ENCODE data around the gene RAB1A. TPM values are rescaled to one million over a fixed set of nuclear protein-coding genes. Genes with fewer than 3 reads are reported as not detected.

The RAB1A gene
- total and polyA plus RNA-seq, 4 donors: 104 to 159 (median 136) TPM

DNA sequence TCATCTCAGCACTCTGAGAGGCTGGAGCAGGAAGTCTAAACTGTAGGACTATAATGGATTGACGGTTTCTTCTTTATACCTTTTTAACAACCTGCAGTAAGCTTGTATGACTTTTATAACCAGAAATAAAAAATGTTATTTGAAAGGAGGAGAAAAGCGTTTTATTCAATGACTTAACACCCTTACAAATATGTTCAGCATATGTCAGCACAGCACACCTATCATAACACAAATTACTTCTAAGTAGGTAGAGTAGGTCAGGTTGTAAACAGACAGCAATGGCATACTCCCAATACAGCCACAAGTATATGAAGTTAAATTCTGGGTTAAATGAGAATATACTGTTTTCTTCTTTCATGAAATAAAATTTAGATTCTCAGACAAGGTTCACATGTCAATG, 16.1 kb downstream of the RAB1A start:
- H3K4me1 ChIP-seq (ENCODE audit: control insufficient read depth in 5 of 5, insufficient read depth in 5 of 5, low read length in 5 of 5): peaks cover 0 to 21% (median 3%) of the 10 kb centered on the region in 5 donors

GRCh38 chr2:65113229-65113628, 16.7 kb downstream of the RAB1A start:
- 98% methylated on average over 4 of the region's 4 CpGs for WGBS, 2 donors
- no peaks in the 10 kb centered on the region for H3K9me3 ChIP-seq (ENCODE audit: control insufficient read depth in 4 of 4, insufficient read depth in 3 of 4, low read length in 3 of 4)
- no peak overlapping the region for H3K4me3 ChIP-seq
- ATAC-seq (ENCODE audit: insufficient read depth, low FRiP score): no peak
- TF ChIP-seq CTCF (IDR thresholded peaks at IDR 0.05; ENCODE audit: control extremely low read depth, extremely low read depth): no peak
- H3K27me3 ChIP-seq (ENCODE audit: control insufficient read depth in 3 of 3, insufficient read depth in 3 of 3, low read length in 2 of 3): no peaks in the 10 kb centered on the region
- no peak for DNase-seq
- H3K9ac ChIP-seq (ENCODE audit: insufficient read depth in 1 of 2, low read length in 2 of 2): no peak overlapping the region
- H3K27ac ChIP-seq (ENCODE audit: low read depth in 1 of 2, low read length in 1 of 2): no peak overlapping the region
- H3K36me3 ChIP-seq (ENCODE audit: control insufficient read depth in 4 of 4, insufficient read depth in 4 of 4, low read length in 4 of 4): no peaks in the 10 kb centered on the region
- H3K4me1 ChIP-seq (ENCODE audit: control insufficient read depth in 5 of 5, insufficient read depth in 5 of 5, low read length in 5 of 5): peaks cover 0 to 17% (median 3%) of the 10 kb centered on the region in 5 donors

More for the DNA sequence above, 16.1 kb downstream of the RAB1A start:
- 70 to 71% methylated on average over 2 of the region's 2 CpGs for WGBS, 2 donors
- TF ChIP-seq CTCF (IDR thresholded peaks at IDR 0.05; ENCODE audit: control extremely low read depth, extremely low read depth): no peak
- Histone ChIP-seq H3K4me3 (no peak overlapping the region), H3K9ac (ENCODE audit: insufficient read depth in 1 of 2, low read length in 2 of 2) (no peak overlapping the region), H3K36me3 (ENCODE audit: control insufficient read depth in 4 of 4, insufficient read depth in 4 of 4, low read length in 4 of 4) (no peaks in the 10 kb centered on the region), H3K9me3 (ENCODE audit: control insufficient read depth in 4 of 4, insufficient read depth in 3 of 4, low read length in 3 of 4) (no peaks in the 10 kb centered on the region), H3K27ac (ENCODE audit: low read depth in 1 of 2, low read length in 1 of 2) (no peak overlapping the region), H3K27me3 (ENCODE audit: control insufficient read depth in 3 of 3, insufficient read depth in 3 of 3, low read length in 2 of 3) (no peaks in the 10 kb centered on the region)
- ATAC-seq (ENCODE audit: insufficient read depth, low FRiP score) (no peak), DNase-seq (no peak)

DNA sequence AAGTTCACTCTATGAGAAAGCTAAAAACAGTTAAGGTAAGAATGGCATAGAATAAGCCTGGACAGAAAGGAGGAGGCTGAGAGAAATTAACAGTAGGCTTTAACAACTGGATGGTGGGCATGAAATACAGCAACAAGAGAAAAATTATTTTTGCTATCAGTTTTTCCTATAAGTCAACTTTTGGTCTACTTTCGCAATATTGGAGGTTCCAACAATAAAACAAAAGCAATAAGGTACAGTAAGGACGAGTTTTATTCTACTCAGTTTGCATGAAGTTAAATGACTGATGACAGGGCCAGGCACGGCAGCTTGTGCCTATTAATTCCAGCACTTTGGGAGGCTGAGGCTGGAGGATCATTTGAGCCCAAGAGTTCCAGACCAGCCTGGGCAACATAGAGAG, 17.3 kb downstream of the RAB1A start:
- ATAC-seq (ENCODE audit: insufficient read depth, low FRiP score) (no peak), DNase-seq (no peak)
- H3K27me3 ChIP-seq (ENCODE audit: control insufficient read depth in 3 of 3, insufficient read depth in 3 of 3, low read length in 2 of 3): no peaks in the 10 kb centered on the region
- WGBS, 2 donors: 46 to 51% methylated on average over 3 of the region's 3 CpGs
- H3K4me1 ChIP-seq (ENCODE audit: control insufficient read depth in 5 of 5, insufficient read depth in 5 of 5, low read length in 5 of 5): peaks cover 0 to 14% (median 3%) of the 10 kb centered on the region in 5 donors
- no peak overlapping the region for H3K9ac ChIP-seq (ENCODE audit: insufficient read depth in 1 of 2, low read length in 2 of 2)
- no peak for TF ChIP-seq CTCF (IDR thresholded peaks at IDR 0.05; ENCODE audit: control extremely low read depth, extremely low read depth)
- no peak overlapping the region for H3K27ac ChIP-seq (ENCODE audit: low read depth in 1 of 2, low read length in 1 of 2)
- H3K4me3 ChIP-seq: no peak overlapping the region
- H3K9me3 ChIP-seq (ENCODE audit: control insufficient read depth in 4 of 4, insufficient read depth in 3 of 4, low read length in 3 of 4): no peaks in the 10 kb centered on the region
- no peaks in the 10 kb centered on the region for H3K36me3 ChIP-seq (ENCODE audit: control insufficient read depth in 4 of 4, insufficient read depth in 4 of 4, low read length in 4 of 4)

GRCh38 chr2:65108780-65109179, 21.1 kb downstream of the RAB1A start:
- Histone ChIP-seq H3K9ac (ENCODE audit: insufficient read depth in 1 of 2, low read length in 2 of 2) (no peak overlapping the region), H3K9me3 (ENCODE audit: control insufficient read depth in 4 of 4, insufficient read depth in 3 of 4, low read length in 3 of 4) (no peaks in the 10 kb centered on the region), H3K4me3 (no peak overlapping the region), H3K27ac (ENCODE audit: low read depth in 1 of 2, low read length in 1 of 2) (no peak overlapping the region), H3K36me3 (ENCODE audit: control insufficient read depth in 4 of 4, insufficient read depth in 4 of 4, low read length in 4 of 4) (peaks cover 0 to 4% (median 1%) of the 10 kb centered on the region in 4 donors), H3K27me3 (ENCODE audit: control insufficient read depth in 3 of 3, insufficient read depth in 3 of 3, low read length in 2 of 3) (no peaks in the 10 kb centered on the region), H3K4me1 (ENCODE audit: control insufficient read depth in 5 of 5, insufficient read depth in 5 of 5, low read length in 5 of 5) (peaks cover 0 to 6% (median 2%) of the 10 kb centered on the region in 5 donors)
- DNase-seq: no peak
- TF ChIP-seq CTCF (IDR thresholded peaks at IDR 0.05; ENCODE audit: control extremely low read depth, extremely low read depth): no peak
- ATAC-seq (ENCODE audit: insufficient read depth, low FRiP score): no peak
- 84 to 89% methylated on average over 6 of the region's 6 CpGs for WGBS, 2 donors

Data from lung (tissue), 12 donors.